Esophagus muscularis mucosa (tissue), 4 donors: ENCODE data around the gene SALL1. TPM values are rescaled to one million over a fixed set of nuclear protein-coding genes. Genes with fewer than 3 reads are reported as not detected.

Experiments
- DNase-seq: peaks from one replicate; pipeline ENCODE4 v3.0.0-alpha.2; 2017; ENCODE audit errors: extremely low spot score
- H3K27ac ChIP-seq, 4 donors: fragments of 200-600 bp; sonication (generic); replicated peaks in 1 of 4; 1 replicate in 3 of 4; 2 replicates in 1 of 4; pipeline ENCODE4 v1.5.1; 2016 to 2019; ENCODE audit warnings: mild to moderate bottlenecking in 1 of 4
- H3K27me3 ChIP-seq, 4 donors: fragments of 200-600 bp; sonication (generic); one replicate each; pipeline versions ENCODE4 v1.5.1 to v1.6.0; 2016 to 2019
- H3K36me3 ChIP-seq, 4 donors: fragments of 200-600 bp; sonication (generic); one replicate each; pipeline ENCODE4 v1.5.1; 2016 to 2019
- H3K4me1 ChIP-seq, 4 donors: fragments of 200-600 bp; sonication (generic); one replicate each; pipeline ENCODE4 v1.5.1; 2016 to 2019
- H3K4me3 ChIP-seq, 4 donors: fragments of 200-600 bp; sonication (generic); 1 replicate in 2 of 4; 2 replicates in 2 of 4; pipeline ENCODE4 v1.5.1; 2016 to 2019; ENCODE audit warnings: mild to moderate bottlenecking in 4 of 4, moderate library complexity in 1 of 4
- H3K9me3 ChIP-seq, 4 donors: fragments of 200-600 bp; sonication (generic); 1 replicate in 3 of 4; 2 replicates in 1 of 4; pipeline ENCODE4 v1.5.1; 2016 to 2019
- CTCF ChIP-seq, 3 experiments: fragments of 200-600 bp in 2 of 3; fragments of 450-650 bp in 1 of 3; sonication (generic) in 2 of 3; IDR thresholded peaks; one replicate each; pipeline ENCODE4 v1.5.1; 2017 to 2019; ENCODE audit warnings: antibody characterized with exemption in 3 of 3, mild to moderate bottlenecking in 2 of 3, moderate library complexity in 1 of 3
- EP300 ChIP-seq: sonication (generic); formaldehyde crosslinking; IDR thresholded peaks from one replicate; pipeline ENCODE4 v1.6.1; 2017; ENCODE audit warnings: antibody characterized with exemption
- POLR2A ChIP-seq: fragments of 450-650 bp; IDR thresholded peaks from one replicate; pipeline ENCODE4 v1.6.1; 2017; ENCODE audit warnings: antibody characterized with exemption, moderate library complexity, mild to moderate bottlenecking, low read depth
- POLR2AphosphoS5 ChIP-seq, 2 donors: sonication (generic); formaldehyde crosslinking; IDR thresholded peaks; one replicate each; pipeline ENCODE4 v1.6.1; 2017; ENCODE audit warnings: antibody characterized with exemption in 2 of 2
- WGBS: methylation state at CpG from one replicate; pipeline ENCODE4 v1.1.5; 2018; 5-methylcytosine and 5-hydroxymethylcytosine counted together
- intact Hi-C: fragments of 100-400 bp; cut with DNase I; formaldehyde crosslinking; loops from one replicate; pipeline ENCODE4 v1.15.1; 2023
- total RNA-seq, 4 donors: library from RNA; depleted of rRNA; stranded (reverse); fragments of >200 nt; gene quantifications; one replicate each; pipeline versions ENCODE4 v1.1.0 to v1.2.1, GENCODE V29; 2016

SALL1 gene
- total RNA-seq, 4 donors from 2014 or later: not detected

- TF ChIP-seq CTCF (IDR thresholded peaks at IDR 0.05): no peak
- no peak for TF ChIP-seq EP300
- TF ChIP-seq POLR2AphosphoS5 (IDR thresholded peaks at IDR 0.05): no peak
- no peak for TF ChIP-seq POLR2A
- no peak overlapping the region for H3K4me3 ChIP-seq
- no peaks in the 10 kb centered on the region for H3K36me3 ChIP-seq
- peaks cover 7 to 86% (median 51%) of the 10 kb centered on the region in 4 donors for H3K27me3 ChIP-seq
- H3K27ac ChIP-seq: no peak overlapping the region
- H3K4me1 ChIP-seq: peaks cover 22 to 48% (median 39%) of the 10 kb centered on the region in 4 donors
- intact Hi-C loops: no loop called here
- WGBS: 34% methylated on average over 19 of the region's 35 CpGs
- no peaks in the 10 kb centered on the region for H3K9me3 ChIP-seq
- no peak for DNase-seq
These were observed 1.3 kb downstream of the SALL1 start for GRCh38 chr16:51149721-51150164.

- intact Hi-C loops: no loop called here
- Histone ChIP-seq H3K36me3 (no peaks in the 10 kb centered on the region), H3K4me3 (no peak overlapping the region), H3K4me1 (peaks cover 22 to 43% (median 35%) of the 10 kb centered on the region in 4 donors), H3K9me3 (no peaks in the 10 kb centered on the region), H3K27me3 (peaks cover 7 to 83% (median 46%) of the 10 kb centered on the region in 4 donors), H3K27ac (no peak overlapping the region)
- no peak for TF ChIP-seq POLR2AphosphoS5 (IDR thresholded peaks at IDR 0.05)
- no peak for TF ChIP-seq POLR2A
- no peak for TF ChIP-seq CTCF (IDR thresholded peaks at IDR 0.05)
- TF ChIP-seq EP300: no peak
- DNase-seq: no peak
- 69% methylated on average over 16 of the region's 16 CpGs for WGBS
These were observed 1.8 kb downstream of the SALL1 start for GRCh38 chr16:51149251-51149661.

- H3K4me3 ChIP-seq: no peak overlapping the region
- H3K9me3 ChIP-seq: no peaks in the 10 kb centered on the region
- 66% methylated on average over 2 of the region's 2 CpGs for WGBS
- no peak for DNase-seq
- peaks cover 7 to 78% (median 41%) of the 10 kb centered on the region in 4 donors for H3K27me3 ChIP-seq
- no peak overlapping the region for H3K27ac ChIP-seq
- intact Hi-C loops: no loop called here
- no peaks in the 10 kb centered on the region for H3K36me3 ChIP-seq
- peaks cover 22 to 38% (median 34%) of the 10 kb centered on the region in 4 donors for H3K4me1 ChIP-seq
- no peak for TF ChIP-seq EP300
- TF ChIP-seq POLR2A: no peak
- TF ChIP-seq CTCF (IDR thresholded peaks at IDR 0.05): no peak
- TF ChIP-seq POLR2AphosphoS5 (IDR thresholded peaks at IDR 0.05): no peak
These were observed 2.3 kb downstream of the SALL1 start for GRCh38 chr16:51148678-51149228.

GRCh38 chr16:51147776-51148677 is 3.0 kb downstream of the SALL1 start:
- Histone ChIP-seq H3K4me1 (peaks cover 22 to 31% (median 29%) of the 10 kb centered on the region in 4 donors), H3K27me3 (peaks cover 7 to 71% (median 35%) of the 10 kb centered on the region in 4 donors), H3K9me3 (no peaks in the 10 kb centered on the region), H3K4me3 (no peak overlapping the region), H3K36me3 (no peaks in the 10 kb centered on the region), H3K27ac (no peak overlapping the region)
- no peak for DNase-seq
- TF ChIP-seq POLR2AphosphoS5 (IDR thresholded peaks at IDR 0.05) (no peak), POLR2A (no peak), CTCF (IDR thresholded peaks at IDR 0.05) (no peak), EP300 (no peak)
- 79% methylated on average over 3 of the region's 3 CpGs for WGBS
- intact Hi-C loops: no loop called here
